ENCODE data around the gene TYK2. TPM values are rescaled to one million over a fixed set of nuclear protein-coding genes. Genes with fewer than 3 reads are reported as not detected.

The TYK2 gene
- total RNA-seq, 1 donor from 2014 or later: 63.6 TPM

- DNase-seq: no peak
These were observed 70.9 kb downstream of the TYK2 start, which contains the start of gene ZGLP1 for GRCh38 chr19:10309423-10309822. Gene ZGLP1, minus strand, starts transcription at chr19:10309815.

GRCh38 chr19:10306327-10306726, 74.0 kb downstream of the TYK2 start:
- no peak for DNase-seq

- DNase-seq: no peak
These were observed 75.1 kb downstream of the TYK2 start for GRCh38 chr19:10305139-10305806.

Small RNA genes lying within 50 kb of the gene (small RNA-seq; reads per million reads assigned to genes)
- gene AC011511.1 (ENCODE audit: low replicate concordance) (not detected), gene AC011511.4 (ENCODE audit: low replicate concordance) (not detected)

Other genes with a start within 250 kb of the TYK2 start
- 43.0 TPM for gene DNMT1, start 185.6 kb downstream of the TYK2 start, total RNA-seq
- gene S1PR2, start 149.2 kb downstream of the TYK2 start, total RNA-seq: 12.6 TPM
- 13.6 TPM for gene MRPL4, start 128.4 kb downstream of the TYK2 start, total RNA-seq
- 11.3 TPM for gene ICAM1, start 109.5 kb downstream of the TYK2 start, total RNA-seq
- gene ICAM4, start 93.6 kb downstream of the TYK2 start, total RNA-seq: 1.1 TPM
- gene ICAM5, start 90.6 kb downstream of the TYK2 start, total RNA-seq: 0.10 TPM
- gene ZGLP1, start 70.8 kb downstream of the TYK2 start, total RNA-seq: 1.3 TPM
- 7.1 TPM for gene FDX2, start 64.6 kb downstream of the TYK2 start, total RNA-seq
- gene RAVER1, start 47.0 kb downstream of the TYK2 start, total RNA-seq: 6.4 TPM
- 9.4 TPM for gene ICAM3, start 40.9 kb downstream of the TYK2 start, total RNA-seq
- gene CDC37, start 23.0 kb upstream of the TYK2 start, total RNA-seq: 80.6 TPM
- gene PDE4A, start 40.0 kb upstream of the TYK2 start, total RNA-seq: 2.4 TPM
- gene KEAP1, start 122.8 kb upstream of the TYK2 start, total RNA-seq: 32.8 TPM
- gene S1PR5, start 136.9 kb upstream of the TYK2 start, total RNA-seq: 6.6 TPM
- 11.1 TPM for gene ATG4D, start 163.3 kb upstream of the TYK2 start, total RNA-seq
- gene KRI1, start 185.4 kb upstream of the TYK2 start, total RNA-seq: 12.0 TPM
- 17.2 TPM for gene CDKN2D, start 188.4 kb upstream of the TYK2 start, total RNA-seq
- 18.0 TPM for gene AP1M2, start 206.7 kb upstream of the TYK2 start, total RNA-seq
- gene SLC44A2, start 245.0 kb upstream of the TYK2 start, total RNA-seq: 49.0 TPM